Renal cortical epithelial cell (primary cell): Measurements from ENCODE around the gene CARD14. TPM values are rescaled to one million over a fixed set of nuclear protein-coding genes. Genes with fewer than 3 reads are reported as not detected.
A peak's percentile ranks its signal among the peaks of the same experiment; 100 is the strongest.
"Not testable (repeated sequence)": the region's sequence is repeated elsewhere in the genome, so short reads cannot be mapped to it uniquely, and the experiment has no call there.

Source experiments
- DNase-seq: peaks from one replicate; pipeline ENCODE4 v3.0.0-alpha.2; 2011; ENCODE audit warnings: low read depth
- total RNA-seq: library from RNA; depleted of rRNA; stranded (reverse); fragments of >200 nt; gene quantifications from 2 replicates; pipeline ENCODE4 v1.2.3, GENCODE V29; 2014

The CARD14 gene
- total RNA-seq, 1 donor from 2014 or later = 0.05 TPM

GRCh38 chr17:80147035-80147822, 22.6 kb upstream of the CARD14 start, which contains the start of gene EIF4A3:
EIF4A3 (minus strand) TSS chr17:80147128; CDS start chr17:80146961, 167 bp downstream.
- peak; percentile 97 for DNase-seq

- peak; percentile 42 for DNase-seq
Observed at GRCh38 chr17:80151333-80151732, 18.5 kb upstream of the CARD14 start.

- DNase-seq = no peak
Observed at GRCh38 chr17:80152081-80152702, 17.6 kb upstream of the CARD14 start.

GRCh38 chr17:80153004-80153403, 16.8 kb upstream of the CARD14 start:
- DNase-seq = no peak

- no peak for DNase-seq
Observed at GRCh38 chr17:80154166-80154565, 15.7 kb upstream of the CARD14 start.

- not testable (repeated sequence) for DNase-seq
Observed at GRCh38 chr17:80155600-80155999, 14.2 kb upstream of the CARD14 start.

GRCh38 chr17:80158846-80159245, 11.0 kb upstream of the CARD14 start:
- DNase-seq = no peak

- no peak for DNase-seq
Observed at GRCh38 chr17:80160536-80160935, 9.3 kb upstream of the CARD14 start.

GRCh38 chr17:80163336-80163735, 6.5 kb upstream of the CARD14 start:
- DNase-seq = no peak

GRCh38 chr17:80164185-80164584, 5.6 kb upstream of the CARD14 start:
- DNase-seq = no peak

GRCh38 chr17:80166446-80166845, 3.4 kb upstream of the CARD14 start:
- no peak for DNase-seq

- no peak for DNase-seq
Observed at GRCh38 chr17:80168371-80168770, 1.5 kb upstream of the CARD14 start.

GRCh38 chr17:80169107-80169506, 723 bp upstream of the CARD14 start:
- no peak for DNase-seq

GRCh38 chr17:80171681-80172080, 1.9 kb downstream of the CARD14 start:
- no peak for DNase-seq

- no peak for DNase-seq
Observed at GRCh38 chr17:80173126-80173525, 3.3 kb downstream of the CARD14 start.

- no peak for DNase-seq
Observed at GRCh38 chr17:80173916-80174315, 4.1 kb downstream of the CARD14 start.

GRCh38 chr17:80176757-80177156, 6.9 kb downstream of the CARD14 start:
- no peak for DNase-seq

GRCh38 chr17:80177986-80178595, 8.3 kb downstream of the CARD14 start:
- DNase-seq = no peak

- no peak for DNase-seq
Observed at GRCh38 chr17:80180192-80180591, 10.4 kb downstream of the CARD14 start.

- DNase-seq = no peak
Observed at GRCh38 chr17:80181431-80181830, 11.6 kb downstream of the CARD14 start.

- no peak for DNase-seq
Observed at GRCh38 chr17:80182118-80182844, 12.5 kb downstream of the CARD14 start.

GRCh38 chr17:80182845-80183223, 13.0 kb downstream of the CARD14 start:
- no peak for DNase-seq
